Adrenal gland (tissue), 5 donors: ENCODE results near the gene TFE3.

Experiments
- POLR2A ChIP-seq, 2 donors: fragments of 450-650 bp; IDR thresholded peaks; one replicate each; pipeline ENCODE4 v1.6.1; 2017; ENCODE audit warnings: antibody characterized with exemption in 2 of 2, mild to moderate bottlenecking in 2 of 2, moderate library complexity in 1 of 2
- TF ChIP-seq, protein P1 (sequence below), 6 experiments: fragments of 450-650 bp in 4 of 6; fragments of 200-600 bp in 2 of 6; sonication (generic) in 1 of 6; IDR thresholded peaks; 1 replicate in 5 of 6; 2 replicates in 1 of 6; pipeline versions ENCODE4 v1.5.1 to v1.8.0; 2016 to 2021; ENCODE audit warnings: antibody characterized with exemption in 6 of 6, mild to moderate bottlenecking in 2 of 6, moderate library complexity in 1 of 6
- donor health status: DM: no; HTN: no; CAD: no.

DNA sequence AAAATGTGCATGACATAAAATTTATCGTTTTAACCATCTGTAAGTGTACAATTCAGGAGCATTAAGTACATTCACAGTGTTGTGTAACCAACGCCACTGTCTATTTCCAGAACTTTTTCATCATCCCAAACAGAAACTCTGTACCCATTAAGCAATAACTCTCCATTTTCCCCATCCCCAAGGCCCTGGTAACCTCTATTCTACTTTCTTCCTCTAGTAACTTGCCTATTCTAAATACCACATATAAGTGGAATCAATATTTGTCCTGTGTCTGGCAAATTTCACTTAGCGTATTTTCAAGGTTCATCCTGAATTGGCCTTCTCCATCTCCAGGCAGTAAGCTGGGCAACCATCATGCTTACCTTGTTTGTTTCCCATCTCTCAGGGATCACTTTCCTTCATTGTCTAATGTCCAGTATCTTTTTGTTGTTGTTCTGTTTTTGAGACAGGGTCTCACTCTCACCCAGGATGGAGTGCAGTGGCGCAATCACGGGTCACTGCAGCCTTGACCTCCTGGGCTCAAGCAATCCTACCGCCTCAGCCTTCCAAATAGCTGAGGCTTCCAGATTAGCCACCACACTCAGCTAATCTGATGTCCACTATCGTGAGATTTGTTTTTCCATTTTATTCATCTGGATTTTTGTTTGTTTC lies 23.4 kb downstream of the TFE3 start:
- TF ChIP-seq POLR2A (IDR thresholded peaks at IDR 0.05), result no peak
- TF ChIP-seq, protein P1, sequence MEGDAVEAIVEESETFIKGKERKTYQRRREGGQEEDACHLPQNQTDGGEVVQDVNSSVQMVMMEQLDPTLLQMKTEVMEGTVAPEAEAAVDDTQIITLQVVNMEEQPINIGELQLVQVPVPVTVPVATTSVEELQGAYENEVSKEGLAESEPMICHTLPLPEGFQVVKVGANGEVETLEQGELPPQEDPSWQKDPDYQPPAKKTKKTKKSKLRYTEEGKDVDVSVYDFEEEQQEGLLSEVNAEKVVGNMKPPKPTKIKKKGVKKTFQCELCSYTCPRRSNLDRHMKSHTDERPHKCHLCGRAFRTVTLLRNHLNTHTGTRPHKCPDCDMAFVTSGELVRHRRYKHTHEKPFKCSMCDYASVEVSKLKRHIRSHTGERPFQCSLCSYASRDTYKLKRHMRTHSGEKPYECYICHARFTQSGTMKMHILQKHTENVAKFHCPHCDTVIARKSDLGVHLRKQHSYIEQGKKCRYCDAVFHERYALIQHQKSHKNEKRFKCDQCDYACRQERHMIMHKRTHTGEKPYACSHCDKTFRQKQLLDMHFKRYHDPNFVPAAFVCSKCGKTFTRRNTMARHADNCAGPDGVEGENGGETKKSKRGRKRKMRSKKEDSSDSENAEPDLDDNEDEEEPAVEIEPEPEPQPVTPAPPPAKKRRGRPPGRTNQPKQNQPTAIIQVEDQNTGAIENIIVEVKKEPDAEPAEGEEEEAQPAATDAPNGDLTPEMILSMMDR (IDR thresholded peaks at IDR 0.05), result no peak
